Epithelial cell of esophagus (primary cell): ENCODE measurements around the gene CLCN6.

Source experiments
- DNase-seq: peaks from one replicate; pipeline ENCODE4 v3.0.0; 2010; ENCODE audit warnings: low read depth
- H3K4me3 ChIP-seq: 2 replicates; pipeline ENCODE4 v1.5.1; 2011; ENCODE audit warnings: mild to moderate bottlenecking, low read length, control low read depth
- CTCF ChIP-seq: IDR thresholded peaks from 2 replicates; pipeline ENCODE4 v1.5.1; 2011; ENCODE audit warnings: low read depth, mild to moderate bottlenecking, low read length, control low read depth, inconsistent platforms; ENCODE audit not compliant: insufficient read depth; ENCODE audit errors: missing control alignments

CLCN6 gene

GRCh38 chr1:11790101-11790879 lies 15.7 kb upstream of the CLCN6 start:
- H3K4me3 ChIP-seq: no peak overlapping the region
- no peak for TF ChIP-seq CTCF
- no peak for DNase-seq

GRCh38 chr1:11790880-11791715 lies 14.9 kb upstream of the CLCN6 start:
- DNase-seq: peak; percentile 68
- no peak for TF ChIP-seq CTCF
- no peak overlapping the region for H3K4me3 ChIP-seq

- no peak for TF ChIP-seq CTCF
- H3K4me3 ChIP-seq: no peak overlapping the region
- DNase-seq: no peak
Measured at GRCh38 chr1:11792106-11792505, 13.9 kb upstream of the CLCN6 start.

GRCh38 chr1:11793819-11794218 lies 12.2 kb upstream of the CLCN6 start:
- no peak for DNase-seq
- no peak for TF ChIP-seq CTCF

GRCh38 chr1:11794446-11795237 lies 11.3 kb upstream of the CLCN6 start:
- H3K4me3 ChIP-seq: no peak overlapping the region
- TF ChIP-seq CTCF: no peak
- DNase-seq: no peak

More at GRCh38 chr1:11793819-11794218, 12.2 kb upstream of the CLCN6 start:
- H3K4me3 ChIP-seq: no peak overlapping the region

- TF ChIP-seq CTCF: no peak
- no peak overlapping the region for H3K4me3 ChIP-seq
- DNase-seq: no peak
Measured at GRCh38 chr1:11795238-11795890, 10.6 kb upstream of the CLCN6 start.
